ENCODE data around the gene MRPL24.
A peak's percentile ranks its signal among the peaks of the same experiment; 100 is the strongest.
"Not testable (repeated sequence)": the region's sequence is repeated elsewhere in the genome, so short reads cannot be mapped to it uniquely, and the experiment has no call there.

MRPL24 gene

DNA sequence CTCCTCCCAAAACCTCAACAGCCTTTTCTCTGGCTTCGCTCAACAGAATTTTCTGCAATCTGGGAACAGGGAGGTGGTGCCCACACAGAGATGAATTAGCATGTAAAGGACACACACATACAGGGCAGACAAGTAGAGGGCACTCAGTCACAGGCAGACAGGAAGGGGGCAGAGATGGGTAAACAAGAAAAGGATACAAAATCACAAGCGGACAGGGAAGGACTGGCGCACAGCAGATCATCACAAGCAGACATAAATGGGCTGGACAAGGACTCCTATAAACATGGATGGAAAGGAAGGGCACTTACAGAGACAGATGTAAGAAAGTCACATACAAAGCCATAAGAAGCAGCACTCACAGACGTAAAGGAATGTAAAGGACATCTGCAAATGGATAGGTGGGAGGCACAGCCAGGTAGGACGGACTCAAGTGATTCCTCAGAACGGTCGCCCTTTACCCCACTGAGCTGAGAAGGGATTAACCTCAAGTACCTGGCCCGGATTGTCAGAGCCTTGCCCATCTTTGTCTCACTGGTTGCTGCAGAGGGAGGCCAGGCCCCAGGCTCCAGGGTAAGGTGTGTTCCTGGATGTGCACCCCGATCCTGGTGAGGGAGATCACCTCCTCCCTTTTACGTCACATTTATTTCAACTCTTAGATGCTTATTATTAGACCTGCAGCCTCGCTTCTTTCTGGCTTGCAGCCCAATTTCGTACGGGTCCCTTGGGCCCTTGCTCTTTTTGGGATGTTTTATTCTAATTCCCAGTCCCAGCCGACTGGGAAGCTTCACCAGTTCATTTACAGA, 25.6 kb upstream of the MRPL24 start:
- H3K36me3 ChIP-seq (ENCODE audit: control insufficient read depth, insufficient read depth, low read length): peaks cover 2% of the 10 kb centered on the region
- no CpG with 5 or more reads among the region's 14 CpGs for WGBS (ENCODE audit: extremely low coverage, insufficient coverage, low lambda C conversion rate)
- peaks cover 14% of the 10 kb centered on the region for H3K79me1 ChIP-seq (ENCODE audit: low read length)
- no peak overlapping the region for H4K8ac ChIP-seq (ENCODE audit: low read depth, low read length)
- H4K5ac ChIP-seq (ENCODE audit: low read length): peak overlapping the region; percentile 97
- H3K27ac ChIP-seq (ENCODE audit: low read depth, low read length): peak overlapping the region; percentile 17
- H3K4ac ChIP-seq (ENCODE audit: low read depth, low read length): peak overlapping the region; percentile 50
- no peak overlapping the region for H2BK120ac ChIP-seq (ENCODE audit: low read depth, low read length)
- H3K4me2 ChIP-seq (ENCODE audit: low read length): peak overlapping the region; percentile 93
- H3K9ac ChIP-seq (ENCODE audit: low read length): peak overlapping the region; percentile 80
- peak overlapping the region; percentile 97 for H3K56ac ChIP-seq (ENCODE audit: low read length)
- DNase-seq: peak; percentile 40
- H3K23ac ChIP-seq (ENCODE audit: low read length): no peak overlapping the region
- peak overlapping the region; percentile 30 for H3K4me3 ChIP-seq (ENCODE audit: low read length)
- H2BK15ac ChIP-seq (replicated peaks; ENCODE audit: low read depth): no peak overlapping the region
- peak overlapping the region; percentile 44 for H3K18ac ChIP-seq (ENCODE audit: low read length)
- peaks cover 36% of the 10 kb centered on the region for H3K79me2 ChIP-seq (ENCODE audit: control insufficient read depth, insufficient read depth, low read length)
- peaks cover 13% of the 10 kb centered on the region for H3K4me1 ChIP-seq (ENCODE audit: control insufficient read depth, low read depth, low read length)
- H2BK5ac ChIP-seq (ENCODE audit: low read length): peak overlapping the region; percentile 86
- no peaks in the 10 kb centered on the region for H3K27me3 ChIP-seq (ENCODE audit: insufficient read depth, low read length, poor library complexity)
- H2AK5ac ChIP-seq (ENCODE audit: low read length): peak overlapping the region; percentile 85

DNA sequence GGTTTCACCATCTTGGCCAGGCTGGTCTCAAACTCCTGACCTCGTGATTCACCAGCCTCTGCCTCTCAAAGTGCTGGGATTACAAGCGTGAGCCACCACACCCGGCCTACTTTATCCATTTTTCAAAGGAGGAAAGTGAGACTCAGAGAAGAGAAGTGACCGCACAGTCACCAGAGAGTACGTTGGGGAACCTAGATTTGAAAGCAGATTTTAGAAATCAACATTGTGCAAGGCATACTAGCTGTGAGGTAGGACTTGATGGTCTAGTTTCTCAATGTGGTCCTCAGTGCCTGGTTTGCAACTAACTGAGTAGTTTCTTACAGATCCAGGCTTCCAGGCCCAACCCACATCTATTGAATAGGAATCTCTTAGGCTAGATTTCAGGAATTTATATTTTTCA, 24.8 kb upstream of the MRPL24 start:
- no peak overlapping the region for H4K8ac ChIP-seq (ENCODE audit: low read depth, low read length)
- no peak overlapping the region for H2BK15ac ChIP-seq (replicated peaks; ENCODE audit: low read depth)
- H2AK5ac ChIP-seq (ENCODE audit: low read length): no peak overlapping the region
- H3K18ac ChIP-seq (ENCODE audit: low read length): no peak overlapping the region
- H3K79me2 ChIP-seq (ENCODE audit: control insufficient read depth, insufficient read depth, low read length): peaks cover 27% of the 10 kb centered on the region
- no peak overlapping the region for H3K9ac ChIP-seq (ENCODE audit: low read length)
- H3K27ac ChIP-seq (ENCODE audit: low read depth, low read length): no peak overlapping the region
- no peak for DNase-seq
- no peak overlapping the region for H2BK5ac ChIP-seq (ENCODE audit: low read length)
- H3K36me3 ChIP-seq (ENCODE audit: control insufficient read depth, insufficient read depth, low read length): no peaks in the 10 kb centered on the region
- H2BK120ac ChIP-seq (ENCODE audit: low read depth, low read length): no peak overlapping the region
- peaks cover 7% of the 10 kb centered on the region for H3K4me1 ChIP-seq (ENCODE audit: control insufficient read depth, low read depth, low read length)
- no peak overlapping the region for H3K23ac ChIP-seq (ENCODE audit: low read length)
- no peak overlapping the region for H3K56ac ChIP-seq (ENCODE audit: low read length)
- H3K79me1 ChIP-seq (ENCODE audit: low read length): peaks cover 8% of the 10 kb centered on the region
- no peak overlapping the region for H3K4me3 ChIP-seq (ENCODE audit: low read length)
- H3K27me3 ChIP-seq (ENCODE audit: insufficient read depth, low read length, poor library complexity): no peaks in the 10 kb centered on the region
- H3K4ac ChIP-seq (ENCODE audit: low read depth, low read length): no peak overlapping the region
- H3K4me2 ChIP-seq (ENCODE audit: low read length): no peak overlapping the region
- no peak overlapping the region for H4K5ac ChIP-seq (ENCODE audit: low read length)
- no CpG with 5 or more reads among the region's 5 CpGs for WGBS (ENCODE audit: extremely low coverage, insufficient coverage, low lambda C conversion rate)

DNA sequence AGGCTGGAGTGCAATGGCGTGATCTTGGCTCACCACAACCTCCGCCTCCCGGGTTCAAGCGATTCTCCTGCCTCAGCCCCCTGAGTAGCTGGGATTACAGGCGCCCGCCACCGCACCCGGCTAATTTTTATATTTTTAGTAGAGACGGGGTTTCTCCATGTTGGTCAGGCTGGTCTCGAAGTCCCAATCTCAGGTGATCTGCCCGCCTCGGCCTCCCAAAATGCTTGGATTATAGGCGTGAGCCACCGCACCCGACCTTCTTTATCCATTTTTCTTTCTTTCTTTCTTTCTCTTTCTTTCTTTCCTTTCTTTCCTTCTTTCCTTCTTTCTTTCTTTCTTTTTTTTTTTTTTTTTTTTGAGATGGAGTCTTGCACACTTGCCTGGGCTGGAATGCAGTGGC, 24.2 kb upstream of the MRPL24 start:
- not testable (repeated sequence) for H2BK120ac ChIP-seq (ENCODE audit: low read depth, low read length); H3K56ac ChIP-seq (ENCODE audit: low read length); H3K27ac ChIP-seq (ENCODE audit: low read depth, low read length); H3K9ac ChIP-seq (ENCODE audit: low read length); H2BK15ac ChIP-seq (replicated peaks; ENCODE audit: low read depth); DNase-seq; H3K27me3 ChIP-seq (ENCODE audit: insufficient read depth, low read length, poor library complexity); H4K5ac ChIP-seq (ENCODE audit: low read length); H2AK5ac ChIP-seq (ENCODE audit: low read length); H3K4ac ChIP-seq (ENCODE audit: low read depth, low read length); H3K4me1 ChIP-seq (ENCODE audit: control insufficient read depth, low read depth, low read length); H3K79me1 ChIP-seq (ENCODE audit: low read length); H3K23ac ChIP-seq (ENCODE audit: low read length); H4K8ac ChIP-seq (ENCODE audit: low read depth, low read length); H2BK5ac ChIP-seq (ENCODE audit: low read length); H3K4me3 ChIP-seq (ENCODE audit: low read length); H3K18ac ChIP-seq (ENCODE audit: low read length); H3K36me3 ChIP-seq (ENCODE audit: control insufficient read depth, insufficient read depth, low read length); H3K4me2 ChIP-seq (ENCODE audit: low read length)
- no CpG with 5 or more reads among the region's 15 CpGs for WGBS (ENCODE audit: extremely low coverage, insufficient coverage, low lambda C conversion rate)
- peaks cover 23% of the 10 kb centered on the region for H3K79me2 ChIP-seq (ENCODE audit: control insufficient read depth, insufficient read depth, low read length)

DNA sequence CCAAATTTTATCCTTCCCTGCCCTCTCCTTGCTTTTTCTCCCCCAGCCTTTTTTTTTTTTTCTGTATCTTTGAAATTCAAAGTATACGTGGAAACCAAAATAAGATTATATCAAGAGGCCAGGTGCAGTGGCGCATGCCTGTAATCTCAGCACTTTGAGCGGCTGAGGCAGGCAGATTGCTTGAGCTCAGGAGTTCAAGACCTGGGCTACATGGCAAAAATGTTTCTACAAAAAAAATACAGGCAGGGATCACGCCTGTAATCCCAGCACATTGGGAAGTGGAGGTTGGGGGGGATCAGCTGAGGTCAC, 19.9 kb upstream of the MRPL24 start:
- Histone ChIP-seq H3K18ac (ENCODE audit: low read length) (no peak overlapping the region), H3K4ac (ENCODE audit: low read depth, low read length) (no peak overlapping the region), H3K4me3 (ENCODE audit: low read length) (no peak overlapping the region), H3K79me2 (ENCODE audit: control insufficient read depth, insufficient read depth, low read length) (no peaks in the 10 kb centered on the region), H2BK120ac (ENCODE audit: low read depth, low read length) (no peak overlapping the region), H3K4me1 (ENCODE audit: control insufficient read depth, low read depth, low read length) (no peaks in the 10 kb centered on the region), H3K23ac (ENCODE audit: low read length) (no peak overlapping the region), H3K79me1 (ENCODE audit: low read length) (no peaks in the 10 kb centered on the region), H4K8ac (ENCODE audit: low read depth, low read length) (no peak overlapping the region), H3K56ac (ENCODE audit: low read length) (no peak overlapping the region), H3K9ac (ENCODE audit: low read length) (no peak overlapping the region), H3K36me3 (ENCODE audit: control insufficient read depth, insufficient read depth, low read length) (no peaks in the 10 kb centered on the region), H3K27ac (ENCODE audit: low read depth, low read length) (no peak overlapping the region), H2BK15ac (replicated peaks; ENCODE audit: low read depth) (no peak overlapping the region), H2AK5ac (ENCODE audit: low read length) (no peak overlapping the region), H3K27me3 (ENCODE audit: insufficient read depth, low read length, poor library complexity) (no peaks in the 10 kb centered on the region), H2BK5ac (ENCODE audit: low read length) (no peak overlapping the region), H4K5ac (ENCODE audit: low read length) (no peak overlapping the region), H3K4me2 (ENCODE audit: low read length) (no peak overlapping the region)
- WGBS (ENCODE audit: extremely low coverage, insufficient coverage, low lambda C conversion rate): no CpG with 5 or more reads among the region's 4 CpGs
- DNase-seq: no peak

DNA sequence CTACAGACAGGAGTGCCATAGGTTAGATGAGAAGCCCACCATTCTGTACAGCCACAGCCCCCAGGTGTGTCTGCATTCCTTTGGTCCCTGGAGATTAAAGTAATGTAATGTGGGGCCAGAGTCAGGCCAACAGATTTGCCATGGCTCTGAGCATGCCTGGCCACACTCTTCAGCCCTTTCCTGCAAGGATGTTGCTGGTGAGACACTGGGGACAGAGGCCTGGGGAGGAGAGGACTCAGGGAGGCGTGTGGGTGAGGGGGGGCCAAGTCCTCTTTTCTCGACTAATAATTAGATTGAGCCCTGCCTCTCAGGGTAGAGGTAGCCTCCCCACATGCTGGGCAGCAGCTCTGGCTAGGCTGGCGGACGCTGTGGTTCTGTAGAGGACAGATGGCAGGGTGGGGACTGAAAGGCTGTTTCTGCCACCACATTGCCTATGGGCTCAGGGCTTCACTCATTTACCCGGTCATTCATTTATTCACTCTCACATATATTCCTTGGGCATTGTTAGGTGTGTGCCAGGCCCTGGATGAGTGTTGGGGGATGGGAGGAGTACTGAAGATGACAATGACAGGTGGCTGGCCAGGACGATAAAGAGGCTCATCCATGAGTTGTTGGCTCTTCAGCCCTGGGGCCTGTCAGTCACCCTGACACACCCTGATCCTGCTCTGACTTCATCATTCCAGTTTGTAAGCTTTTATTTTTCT, 19.4 kb upstream of the MRPL24 start:
- DNase-seq: no peak
- H3K27me3 ChIP-seq (ENCODE audit: insufficient read depth, low read length, poor library complexity): no peaks in the 10 kb centered on the region
- no CpG with 5 or more reads among the region's 6 CpGs for WGBS (ENCODE audit: extremely low coverage, insufficient coverage, low lambda C conversion rate)

More for the DNA sequence above, 19.4 kb upstream of the MRPL24 start:
- H3K36me3 ChIP-seq (ENCODE audit: control insufficient read depth, insufficient read depth, low read length): no peaks in the 10 kb centered on the region
- no peaks in the 10 kb centered on the region for H3K79me2 ChIP-seq (ENCODE audit: control insufficient read depth, insufficient read depth, low read length)
- H2AK5ac ChIP-seq (ENCODE audit: low read length): no peak overlapping the region
- no peaks in the 10 kb centered on the region for H3K4me1 ChIP-seq (ENCODE audit: control insufficient read depth, low read depth, low read length)
- H3K4me3 ChIP-seq (ENCODE audit: low read length): no peak overlapping the region
- H3K18ac ChIP-seq (ENCODE audit: low read length): no peak overlapping the region
- no peak overlapping the region for H3K4ac ChIP-seq (ENCODE audit: low read depth, low read length)
- H2BK5ac ChIP-seq (ENCODE audit: low read length): no peak overlapping the region
- no peak overlapping the region for H3K27ac ChIP-seq (ENCODE audit: low read depth, low read length)
- no peak overlapping the region for H3K23ac ChIP-seq (ENCODE audit: low read length)
- H4K5ac ChIP-seq (ENCODE audit: low read length): no peak overlapping the region
- no peak overlapping the region for H2BK120ac ChIP-seq (ENCODE audit: low read depth, low read length)
- H4K8ac ChIP-seq (ENCODE audit: low read depth, low read length): no peak overlapping the region
- no peak overlapping the region for H2BK15ac ChIP-seq (replicated peaks; ENCODE audit: low read depth)
- peak overlapping the region; percentile 70 for H3K56ac ChIP-seq (ENCODE audit: low read length)
- H3K9ac ChIP-seq (ENCODE audit: low read length): no peak overlapping the region
- no peak overlapping the region for H3K4me2 ChIP-seq (ENCODE audit: low read length)
- no peaks in the 10 kb centered on the region for H3K79me1 ChIP-seq (ENCODE audit: low read length)

Data from mesendoderm (in vitro differentiated cells).